OCI-LY7 (cell line): ENCODE data around the gene ANXA4.

Source experiments
- EZH2phosphoT487 ChIP-seq: fragments of 200-600 bp; sonication (generic); IDR thresholded peaks from 2 replicates; pipeline ENCODE4 v1.6.1; 2018; ENCODE audit warnings: low read depth, borderline replicate concordance, mild to moderate bottlenecking, mixed run types, antibody characterized with exemption, low read length, moderate library complexity, mixed read lengths
- TF ChIP-seq, protein P1 (sequence below): fragments of 200-600 bp; sonication (generic); conservative IDR thresholded peaks from 2 replicates; pipeline ENCODE4 v1.5.1; 2014; ENCODE audit warnings: mild to moderate bottlenecking, antibody characterized with exemption, low read length, moderate library complexity, mixed read lengths

DNA sequence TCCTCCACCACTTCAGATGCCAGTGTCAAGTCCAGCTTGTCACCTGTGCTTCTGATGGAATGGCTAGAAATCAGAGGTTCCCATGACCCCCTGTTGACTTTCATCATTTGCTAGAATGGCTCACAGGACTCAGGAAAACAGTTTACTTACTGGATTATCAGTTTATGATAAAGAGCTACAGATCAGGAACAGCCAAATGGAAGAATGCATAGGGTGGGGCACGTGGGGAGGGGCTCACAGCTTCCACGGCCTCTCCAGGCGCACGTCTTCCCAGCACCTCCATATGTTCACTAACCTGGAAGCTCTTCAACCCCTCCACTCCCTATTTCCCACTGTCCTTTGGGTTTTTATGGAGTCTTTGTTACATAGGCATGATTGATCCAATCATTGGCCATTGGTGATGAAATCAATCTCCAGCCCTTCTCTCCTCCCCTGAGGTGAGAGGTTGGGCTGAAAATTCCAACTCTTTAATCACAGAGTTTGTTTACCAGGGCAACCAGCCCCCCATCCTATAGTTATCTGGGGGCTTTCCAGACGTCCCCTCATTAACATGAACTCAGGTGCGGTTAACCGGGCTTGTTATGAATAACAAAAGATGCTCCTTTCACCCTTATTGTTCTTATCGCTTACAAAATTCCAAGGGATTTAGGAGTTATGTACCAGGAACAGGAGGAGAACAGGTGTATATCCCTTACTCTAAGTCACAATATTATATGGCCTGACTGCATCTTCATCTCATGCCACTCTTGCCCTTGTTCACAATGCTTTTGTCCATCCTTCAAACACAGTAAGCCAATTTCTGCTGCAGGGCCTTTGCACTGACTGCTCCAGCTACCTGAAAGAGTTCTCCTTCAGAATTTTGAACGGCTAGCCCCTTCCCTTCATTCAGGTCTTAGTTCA, 35.2 kb downstream of the ANXA4 start:
- TF ChIP-seq, protein P1, sequence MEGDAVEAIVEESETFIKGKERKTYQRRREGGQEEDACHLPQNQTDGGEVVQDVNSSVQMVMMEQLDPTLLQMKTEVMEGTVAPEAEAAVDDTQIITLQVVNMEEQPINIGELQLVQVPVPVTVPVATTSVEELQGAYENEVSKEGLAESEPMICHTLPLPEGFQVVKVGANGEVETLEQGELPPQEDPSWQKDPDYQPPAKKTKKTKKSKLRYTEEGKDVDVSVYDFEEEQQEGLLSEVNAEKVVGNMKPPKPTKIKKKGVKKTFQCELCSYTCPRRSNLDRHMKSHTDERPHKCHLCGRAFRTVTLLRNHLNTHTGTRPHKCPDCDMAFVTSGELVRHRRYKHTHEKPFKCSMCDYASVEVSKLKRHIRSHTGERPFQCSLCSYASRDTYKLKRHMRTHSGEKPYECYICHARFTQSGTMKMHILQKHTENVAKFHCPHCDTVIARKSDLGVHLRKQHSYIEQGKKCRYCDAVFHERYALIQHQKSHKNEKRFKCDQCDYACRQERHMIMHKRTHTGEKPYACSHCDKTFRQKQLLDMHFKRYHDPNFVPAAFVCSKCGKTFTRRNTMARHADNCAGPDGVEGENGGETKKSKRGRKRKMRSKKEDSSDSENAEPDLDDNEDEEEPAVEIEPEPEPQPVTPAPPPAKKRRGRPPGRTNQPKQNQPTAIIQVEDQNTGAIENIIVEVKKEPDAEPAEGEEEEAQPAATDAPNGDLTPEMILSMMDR, result no peak
- TF ChIP-seq EZH2phosphoT487, result no peak
